Effector CD8-positive, alpha-beta T cell (primary cell): ENCODE data around the gene FRMD4A.

ENCODE experiments used
- DNase-seq: peaks from one replicate; lab custom pipeline; 2025; lab: John Stamatoyannopoulos, UW

The FRMD4A gene

GRCh38 chr10:14340051-14340744, 9.5 kb upstream of the FRMD4A start:
- DNase-seq = no peak

GRCh38 chr10:14336736-14337135, 6.0 kb upstream of the FRMD4A start:
- DNase-seq = no peak

DNA sequence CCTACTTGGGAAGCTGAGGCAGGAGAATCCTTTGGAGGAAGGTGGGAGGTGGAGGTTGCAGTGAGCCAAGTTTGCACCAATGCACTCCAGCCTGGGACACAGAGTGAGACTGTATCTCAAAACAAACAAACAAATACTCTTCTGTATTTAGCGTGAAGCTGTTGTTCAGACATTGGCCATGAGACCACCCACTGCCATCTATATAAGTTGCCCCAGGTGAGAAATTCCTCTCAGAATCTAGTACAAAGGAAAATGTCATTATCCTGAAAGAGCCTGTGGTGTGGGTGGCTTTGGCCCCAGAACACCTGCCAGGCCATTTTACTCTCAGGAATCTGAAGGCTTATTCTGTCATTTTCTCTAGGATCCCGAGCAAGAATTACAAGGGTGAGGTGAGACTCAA, 4.0 kb upstream of the FRMD4A start:
- no peak for DNase-seq

DNA sequence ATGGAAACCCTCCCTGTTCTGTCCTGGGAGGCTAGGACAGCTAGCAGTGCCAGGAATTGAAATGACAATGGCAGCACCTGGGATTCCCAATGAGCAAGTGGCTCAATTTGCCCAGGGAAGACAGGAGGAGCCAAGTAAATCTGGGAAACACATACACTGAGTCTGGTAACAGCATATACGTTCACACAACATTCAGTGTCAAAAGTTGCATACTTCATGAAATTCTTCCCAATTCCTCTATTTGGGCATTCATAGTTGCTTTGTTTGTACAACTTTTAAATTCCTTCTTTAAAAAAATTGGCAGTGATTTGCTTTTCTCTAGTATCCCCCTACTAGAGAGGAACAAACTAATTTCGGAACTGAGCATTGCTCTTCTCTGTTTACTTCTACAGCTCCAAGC, 2.9 kb upstream of the FRMD4A start:
- no peak for DNase-seq

GRCh38 chr10:14332903-14333302, 2.2 kb upstream of the FRMD4A start:
- no peak for DNase-seq

DNA sequence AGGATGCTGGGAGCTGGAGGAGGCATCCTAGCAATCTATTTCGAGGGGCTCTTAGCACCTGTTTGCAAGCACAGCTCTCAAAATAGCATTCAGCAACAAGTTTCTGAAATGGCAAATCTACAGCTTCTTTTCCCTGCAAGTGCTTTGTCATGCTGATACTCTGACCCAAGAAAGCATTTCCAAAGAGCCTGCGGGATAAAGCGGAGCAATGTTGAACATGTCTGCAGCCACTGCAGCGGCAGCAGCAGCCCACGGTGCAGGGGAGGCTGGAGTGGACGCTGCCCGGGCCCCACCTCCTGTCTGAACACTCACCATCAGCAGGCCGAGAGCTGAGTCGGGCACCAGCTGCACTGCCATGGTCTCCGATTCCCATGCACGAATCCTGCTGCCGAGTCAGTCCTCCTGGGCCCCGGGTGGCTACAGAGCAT, 964 bp downstream of the FRMD4A start:
- no peak for DNase-seq

- DNase-seq = no peak
Measured at GRCh38 chr10:14328881-14329672, 1.6 kb downstream of the FRMD4A start.

GRCh38 chr10:14327527-14327926, 3.2 kb downstream of the FRMD4A start:
- no peak for DNase-seq

GRCh38 chr10:14326581-14326980, 4.1 kb downstream of the FRMD4A start:
- DNase-seq = no peak

DNA sequence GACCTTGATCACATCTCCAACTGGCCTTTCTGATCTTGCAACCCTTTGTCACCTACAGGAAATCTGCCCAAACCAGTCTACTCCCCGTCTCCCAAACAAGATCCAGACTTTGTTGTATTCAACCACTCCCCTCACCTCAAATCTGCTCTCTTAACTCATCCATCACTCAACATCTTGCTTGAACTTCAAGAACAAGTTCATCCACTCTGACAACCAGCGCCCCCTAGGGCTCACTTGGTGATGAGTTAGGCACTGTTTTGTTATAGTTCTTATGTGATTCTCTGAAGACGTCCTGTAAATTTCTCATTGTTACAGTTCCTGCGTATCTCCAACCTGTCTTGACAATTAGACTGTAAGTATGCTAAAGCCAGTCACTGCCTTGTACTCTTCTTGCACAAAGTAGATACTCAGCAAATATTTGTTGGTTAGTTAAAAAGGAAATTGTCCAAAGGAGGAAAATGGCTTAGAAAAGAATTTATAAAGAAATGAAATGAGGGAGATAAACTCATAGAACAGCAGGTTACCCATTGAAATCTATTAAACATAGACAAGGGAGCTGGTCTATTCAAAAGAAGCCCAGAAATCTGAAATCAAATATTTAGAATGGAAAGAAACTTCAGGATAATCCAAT, 5.3 kb downstream of the FRMD4A start:
- peak; percentile 1 for DNase-seq

DNA sequence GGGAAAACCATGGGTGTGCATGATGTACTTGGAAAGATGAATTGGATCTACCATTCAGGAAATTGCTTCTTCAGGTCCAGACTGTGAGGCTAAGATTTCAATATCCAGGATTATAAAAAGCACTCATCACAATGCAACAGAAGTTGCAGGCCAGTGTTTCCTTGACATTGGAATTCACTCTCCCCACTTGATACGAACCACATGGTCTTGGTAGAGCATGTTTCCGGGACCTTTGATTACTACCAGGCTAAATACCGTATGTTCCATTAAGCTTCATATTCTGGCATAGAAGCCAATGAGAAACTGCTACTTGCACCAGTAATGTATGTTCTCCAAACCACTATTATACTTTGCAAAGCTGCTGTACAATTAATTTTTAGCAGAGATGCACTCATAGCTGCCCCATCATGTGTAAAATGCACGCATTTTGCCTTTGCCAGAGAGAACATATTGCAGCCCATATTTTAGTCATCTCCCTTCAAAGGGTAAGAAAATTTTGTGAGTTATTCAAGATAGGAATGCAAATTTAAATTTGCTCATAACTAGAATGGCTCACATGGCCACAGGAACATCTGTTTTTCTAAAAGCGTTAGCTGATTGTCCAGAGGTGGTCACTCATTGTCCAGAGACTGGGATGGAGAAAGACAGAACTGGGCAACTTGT, 8.1 kb downstream of the FRMD4A start:
- no peak for DNase-seq

- no peak for DNase-seq
Measured at GRCh38 chr10:14318007-14318406, 12.7 kb downstream of the FRMD4A start.

- DNase-seq = no peak
Measured at GRCh38 chr10:14312014-14312413, 18.7 kb downstream of the FRMD4A start.

GRCh38 chr10:14311206-14311957, 19.3 kb downstream of the FRMD4A start:
- no peak for DNase-seq

- DNase-seq = no peak
Measured at GRCh38 chr10:14309593-14309992, 21.1 kb downstream of the FRMD4A start.

GRCh38 chr10:14306190-14306589, 24.5 kb downstream of the FRMD4A start:
- no peak for DNase-seq

DNA sequence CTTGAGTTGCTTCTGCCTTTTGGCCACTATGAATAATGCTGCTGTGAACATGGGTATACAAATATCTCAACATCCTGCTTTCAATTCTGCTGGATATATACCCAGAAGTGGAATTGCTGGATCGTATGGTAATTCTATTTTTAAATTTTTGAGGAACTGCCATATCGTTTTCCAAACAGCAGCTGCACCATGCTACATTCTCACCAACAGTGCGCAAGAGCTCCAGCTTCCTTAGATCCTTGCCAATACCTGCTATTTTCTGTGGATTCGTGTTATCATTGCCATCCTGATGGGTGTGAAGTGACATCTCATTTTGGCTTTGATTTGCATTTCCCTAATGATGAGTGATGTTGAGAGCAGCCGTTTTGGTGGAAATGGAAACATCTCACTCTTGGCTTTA, 26.7 kb downstream of the FRMD4A start:
- DNase-seq = no peak

GRCh38 chr10:14302035-14302434, 28.7 kb downstream of the FRMD4A start:
- DNase-seq = no peak

GRCh38 chr10:14299556-14299955, 31.2 kb downstream of the FRMD4A start:
- DNase-seq = no peak

GRCh38 chr10:14296065-14296709, 34.5 kb downstream of the FRMD4A start:
- no peak for DNase-seq
